ENCODE results near the gene IL18.

- TF ChIP-seq, protein P1, sequence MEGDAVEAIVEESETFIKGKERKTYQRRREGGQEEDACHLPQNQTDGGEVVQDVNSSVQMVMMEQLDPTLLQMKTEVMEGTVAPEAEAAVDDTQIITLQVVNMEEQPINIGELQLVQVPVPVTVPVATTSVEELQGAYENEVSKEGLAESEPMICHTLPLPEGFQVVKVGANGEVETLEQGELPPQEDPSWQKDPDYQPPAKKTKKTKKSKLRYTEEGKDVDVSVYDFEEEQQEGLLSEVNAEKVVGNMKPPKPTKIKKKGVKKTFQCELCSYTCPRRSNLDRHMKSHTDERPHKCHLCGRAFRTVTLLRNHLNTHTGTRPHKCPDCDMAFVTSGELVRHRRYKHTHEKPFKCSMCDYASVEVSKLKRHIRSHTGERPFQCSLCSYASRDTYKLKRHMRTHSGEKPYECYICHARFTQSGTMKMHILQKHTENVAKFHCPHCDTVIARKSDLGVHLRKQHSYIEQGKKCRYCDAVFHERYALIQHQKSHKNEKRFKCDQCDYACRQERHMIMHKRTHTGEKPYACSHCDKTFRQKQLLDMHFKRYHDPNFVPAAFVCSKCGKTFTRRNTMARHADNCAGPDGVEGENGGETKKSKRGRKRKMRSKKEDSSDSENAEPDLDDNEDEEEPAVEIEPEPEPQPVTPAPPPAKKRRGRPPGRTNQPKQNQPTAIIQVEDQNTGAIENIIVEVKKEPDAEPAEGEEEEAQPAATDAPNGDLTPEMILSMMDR (IDR thresholded peaks at IDR 0.05) = no peak
- TF ChIP-seq POLR2A (IDR thresholded peaks at IDR 0.05) (no peak), POLR2AphosphoS5 (IDR thresholded peaks at IDR 0.05) (no peak)
Observed at GRCh38 chr11:112177589-112177988, 13.7 kb upstream of the IL18 start.

Data from breast epithelium (tissue), 3 donors.